Measurements from ENCODE around the gene GNG4. TPM values are rescaled to one million over a fixed set of nuclear protein-coding genes. Genes with fewer than 3 reads are reported as not detected.

GNG4 gene
- total RNA-seq, 2 donors from 2014 or later, result not detected

GRCh38 chr1:235670157-235670776 lies 20.7 kb upstream of the GNG4 start:
- TF ChIP-seq, protein P1, sequence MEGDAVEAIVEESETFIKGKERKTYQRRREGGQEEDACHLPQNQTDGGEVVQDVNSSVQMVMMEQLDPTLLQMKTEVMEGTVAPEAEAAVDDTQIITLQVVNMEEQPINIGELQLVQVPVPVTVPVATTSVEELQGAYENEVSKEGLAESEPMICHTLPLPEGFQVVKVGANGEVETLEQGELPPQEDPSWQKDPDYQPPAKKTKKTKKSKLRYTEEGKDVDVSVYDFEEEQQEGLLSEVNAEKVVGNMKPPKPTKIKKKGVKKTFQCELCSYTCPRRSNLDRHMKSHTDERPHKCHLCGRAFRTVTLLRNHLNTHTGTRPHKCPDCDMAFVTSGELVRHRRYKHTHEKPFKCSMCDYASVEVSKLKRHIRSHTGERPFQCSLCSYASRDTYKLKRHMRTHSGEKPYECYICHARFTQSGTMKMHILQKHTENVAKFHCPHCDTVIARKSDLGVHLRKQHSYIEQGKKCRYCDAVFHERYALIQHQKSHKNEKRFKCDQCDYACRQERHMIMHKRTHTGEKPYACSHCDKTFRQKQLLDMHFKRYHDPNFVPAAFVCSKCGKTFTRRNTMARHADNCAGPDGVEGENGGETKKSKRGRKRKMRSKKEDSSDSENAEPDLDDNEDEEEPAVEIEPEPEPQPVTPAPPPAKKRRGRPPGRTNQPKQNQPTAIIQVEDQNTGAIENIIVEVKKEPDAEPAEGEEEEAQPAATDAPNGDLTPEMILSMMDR (IDR thresholded peaks at IDR 0.05), result no peak
- no peak overlapping the region for H3K27ac ChIP-seq
- peaks cover 0 to 25% of the 10 kb centered on the region in 2 donors for H3K9me3 ChIP-seq
- DNase-seq (ENCODE audit: low spot score), result no peak
- no peak overlapping the region for H3K4me3 ChIP-seq
- H3K27me3 ChIP-seq, result no peaks in the 10 kb centered on the region
- H3K4me1 ChIP-seq, result no peaks in the 10 kb centered on the region
- peaks cover 40% of the 10 kb centered on the region for H3K36me3 ChIP-seq

- Histone ChIP-seq H3K4me1 (no peaks in the 10 kb centered on the region), H3K27me3 (no peaks in the 10 kb centered on the region), H3K36me3 (peaks cover 32% of the 10 kb centered on the region)
These were observed 19.7 kb upstream of the GNG4 start for GRCh38 chr1:235669277-235669676.

DNA sequence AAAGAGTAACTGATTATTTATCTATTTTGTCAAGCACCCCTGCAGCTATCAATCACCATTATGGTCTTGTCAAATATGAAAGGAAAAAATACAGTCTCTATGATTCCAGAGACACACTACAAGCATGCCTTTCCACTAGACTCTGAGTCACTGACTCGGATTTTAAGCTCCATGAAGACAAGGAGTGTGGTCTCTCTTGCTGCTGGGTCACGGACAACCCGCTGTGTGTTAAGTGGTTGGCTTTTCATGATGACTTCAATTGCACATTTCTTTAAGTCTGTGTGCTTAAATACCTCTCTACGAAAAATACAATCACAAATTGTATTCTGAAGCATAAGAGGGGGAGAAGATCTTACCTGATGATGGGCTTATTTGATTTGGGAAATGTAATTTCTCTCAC lies 14.0 kb upstream of the GNG4 start:
- Histone ChIP-seq H3K27me3 (no peaks in the 10 kb centered on the region), H3K4me1 (no peaks in the 10 kb centered on the region), H3K36me3 (peaks cover 14% of the 10 kb centered on the region), H3K9me3 (no peaks in the 10 kb centered on the region), H3K27ac (no peak overlapping the region), H3K4me3 (no peak overlapping the region)
- no peak for DNase-seq (ENCODE audit: low spot score)
- TF ChIP-seq, protein P1 (IDR thresholded peaks at IDR 0.05), result no peak

More at GRCh38 chr1:235669277-235669676, 19.7 kb upstream of the GNG4 start:
- TF ChIP-seq, protein P1 (IDR thresholded peaks at IDR 0.05), result no peak
- Histone ChIP-seq H3K27ac (no peak overlapping the region), H3K9me3 (peaks cover 0 to 25% of the 10 kb centered on the region in 2 donors), H3K4me3 (no peak overlapping the region)
- no peak for DNase-seq (ENCODE audit: low spot score)

DNA sequence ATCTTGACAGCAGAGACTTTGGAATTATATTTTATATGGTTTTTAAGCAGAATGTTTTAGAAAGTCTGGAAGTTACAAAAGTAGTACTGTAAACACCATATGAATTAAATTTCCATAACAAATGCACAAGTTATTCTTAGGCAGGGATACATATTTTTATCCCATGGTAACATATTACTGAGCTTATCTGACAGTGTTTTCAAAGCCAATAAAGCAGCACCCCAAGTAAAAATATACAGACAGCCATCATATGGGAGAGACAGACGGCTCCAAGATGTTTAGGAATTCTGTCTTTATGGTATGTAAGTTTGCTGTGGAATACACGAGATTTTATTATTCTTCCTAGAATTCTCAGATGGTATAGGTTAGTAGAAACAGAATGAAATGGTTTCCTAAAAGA lies 12.0 kb upstream of the GNG4 start:
- Histone ChIP-seq H3K4me1 (no peaks in the 10 kb centered on the region), H3K27me3 (no peaks in the 10 kb centered on the region), H3K36me3 (peaks cover 14% of the 10 kb centered on the region), H3K27ac (no peak overlapping the region), H3K4me3 (no peak overlapping the region), H3K9me3 (no peaks in the 10 kb centered on the region)
- TF ChIP-seq, protein P1 (IDR thresholded peaks at IDR 0.05), result no peak
- DNase-seq (ENCODE audit: low spot score), result no peak

DNA sequence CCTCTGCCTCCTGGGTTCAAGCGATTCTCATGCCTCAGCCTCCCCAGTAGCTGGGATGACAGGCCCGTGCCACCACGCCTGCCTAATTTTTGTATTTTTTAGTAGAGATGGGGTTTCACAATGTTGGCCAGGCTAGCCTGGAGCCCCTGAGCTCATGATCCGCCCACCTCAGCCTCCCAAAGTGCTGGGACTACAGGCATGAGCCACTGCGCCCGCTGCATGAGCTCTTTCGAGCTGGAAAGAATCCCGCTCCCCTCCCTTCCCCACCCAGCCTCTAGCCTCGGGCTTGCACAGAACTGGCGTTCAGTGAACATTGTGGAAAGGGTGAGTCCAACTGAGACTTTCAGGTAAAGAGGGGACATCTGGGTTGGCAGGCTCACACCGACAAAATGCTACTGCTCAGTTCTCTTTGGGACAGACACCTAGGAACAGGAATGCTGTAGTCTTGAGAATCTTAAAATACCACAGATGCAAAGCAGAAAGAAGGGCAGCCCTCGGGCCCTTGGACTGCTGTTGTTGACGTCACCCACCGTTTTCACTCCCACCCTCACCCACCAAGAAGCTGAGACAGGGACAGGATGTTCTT lies 9.7 kb upstream of the GNG4 start:
- Histone ChIP-seq H3K4me3 (no peak overlapping the region), H3K27me3 (no peaks in the 10 kb centered on the region), H3K9me3 (peaks cover 0 to 2% of the 10 kb centered on the region in 2 donors), H3K36me3 (peaks cover 14% of the 10 kb centered on the region), H3K27ac (no peak overlapping the region), H3K4me1 (no peaks in the 10 kb centered on the region)
- no peak for DNase-seq (ENCODE audit: low spot score)
- TF ChIP-seq, protein P1 (IDR thresholded peaks at IDR 0.05), result no peak

Measured in right atrium auricular region (tissue), 2 donors.